Endothelial cell (in vitro differentiated cells): ENCODE data around the gene ZNF70. TPM values are rescaled to one million over a fixed set of nuclear protein-coding genes. Genes with fewer than 3 reads are reported as not detected.

ENCODE experiments used
- DNase-seq: peaks from one replicate; pipeline ENCODE4 v3.0.0; 2021; ENCODE audit warnings: low spot score
- H3K27ac Mint-ChIP-seq: one replicate; pipeline ENCODE4 v1.8.0; 2021; ENCODE audit warnings: mixed read lengths, inconsistent platforms; ENCODE audit not compliant: unreplicated experiment
- H3K27me3 Mint-ChIP-seq: one replicate; pipeline ENCODE4 v1.8.0; 2021; ENCODE audit warnings: mild to moderate bottlenecking, moderate library complexity, mixed read lengths, inconsistent platforms; ENCODE audit not compliant: unreplicated experiment
- H3K36me3 Mint-ChIP-seq: one replicate; pipeline ENCODE4 v1.8.0; 2021; ENCODE audit warnings: mild to moderate bottlenecking, low read depth, mixed read lengths, inconsistent platforms; ENCODE audit not compliant: unreplicated experiment
- H3K4me1 Mint-ChIP-seq: one replicate; pipeline ENCODE4 v1.8.0; 2021; ENCODE audit warnings: mild to moderate bottlenecking, mixed read lengths, inconsistent platforms; ENCODE audit not compliant: unreplicated experiment
- H3K4me3 Mint-ChIP-seq: one replicate; pipeline ENCODE4 v1.8.0; 2021; ENCODE audit warnings: mild to moderate bottlenecking, mixed read lengths, inconsistent platforms; ENCODE audit not compliant: unreplicated experiment
- H3K9me3 Mint-ChIP-seq: one replicate; pipeline ENCODE4 v1.8.0; 2021; ENCODE audit warnings: mixed read lengths, inconsistent platforms; ENCODE audit not compliant: unreplicated experiment
- total RNA-seq: library from RNA; stranded (reverse); fragmentation: NEBNext Ultra II Directional; extraction: Animal tissue kit (Norgen Biotek cat#: 25700); gene quantifications from one replicate; pipeline ENCODE4 v1.2.1, GENCODE V29; 2021; ENCODE audit not compliant: unreplicated experiment
- TF ChIP-seq, protein P1 (sequence below): fragments of 200-600 bp; sonication (generic); IDR thresholded peaks from one replicate; pipeline ENCODE4 v1.5.0; 2021; ENCODE audit warnings: antibody characterized with exemption; ENCODE audit not compliant: unreplicated experiment

Gene ZNF70
- total RNA-seq, 1 donor from 2014 or later: 8.0 TPM

DNA sequence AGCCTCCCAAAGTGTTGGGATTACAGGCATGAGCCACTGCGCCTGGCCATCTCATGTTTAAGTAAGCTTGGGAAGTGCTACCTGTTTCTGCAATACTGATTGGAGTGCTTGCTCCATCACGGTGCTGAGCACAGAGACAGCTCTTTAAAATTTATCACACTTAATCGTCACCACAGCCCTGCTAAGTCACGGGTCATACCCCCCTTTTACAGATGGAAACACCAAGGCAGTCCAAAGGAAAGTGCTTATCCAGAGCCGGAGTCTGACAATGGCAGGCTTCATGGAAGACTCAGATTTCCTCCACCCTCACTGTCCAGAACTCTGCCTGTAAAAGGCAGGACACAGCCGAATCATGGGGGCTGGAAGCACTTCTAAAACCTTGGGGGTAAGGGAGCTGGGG lies 9.1 kb upstream of the ZNF70 start:
- TF ChIP-seq, protein P1, sequence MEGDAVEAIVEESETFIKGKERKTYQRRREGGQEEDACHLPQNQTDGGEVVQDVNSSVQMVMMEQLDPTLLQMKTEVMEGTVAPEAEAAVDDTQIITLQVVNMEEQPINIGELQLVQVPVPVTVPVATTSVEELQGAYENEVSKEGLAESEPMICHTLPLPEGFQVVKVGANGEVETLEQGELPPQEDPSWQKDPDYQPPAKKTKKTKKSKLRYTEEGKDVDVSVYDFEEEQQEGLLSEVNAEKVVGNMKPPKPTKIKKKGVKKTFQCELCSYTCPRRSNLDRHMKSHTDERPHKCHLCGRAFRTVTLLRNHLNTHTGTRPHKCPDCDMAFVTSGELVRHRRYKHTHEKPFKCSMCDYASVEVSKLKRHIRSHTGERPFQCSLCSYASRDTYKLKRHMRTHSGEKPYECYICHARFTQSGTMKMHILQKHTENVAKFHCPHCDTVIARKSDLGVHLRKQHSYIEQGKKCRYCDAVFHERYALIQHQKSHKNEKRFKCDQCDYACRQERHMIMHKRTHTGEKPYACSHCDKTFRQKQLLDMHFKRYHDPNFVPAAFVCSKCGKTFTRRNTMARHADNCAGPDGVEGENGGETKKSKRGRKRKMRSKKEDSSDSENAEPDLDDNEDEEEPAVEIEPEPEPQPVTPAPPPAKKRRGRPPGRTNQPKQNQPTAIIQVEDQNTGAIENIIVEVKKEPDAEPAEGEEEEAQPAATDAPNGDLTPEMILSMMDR: no peak
- DNase-seq: no peak
- Mint-ChIP-seq H3K9me3 (no peaks in the 10 kb centered on the region), H3K27ac (no peak overlapping the region), H3K27me3 (peaks cover 6% of the 10 kb centered on the region), H3K36me3 (no peaks in the 10 kb centered on the region), H3K4me1 (peaks cover 22% of the 10 kb centered on the region), H3K4me3 (peak overlapping the region; percentile 31)

DNA sequence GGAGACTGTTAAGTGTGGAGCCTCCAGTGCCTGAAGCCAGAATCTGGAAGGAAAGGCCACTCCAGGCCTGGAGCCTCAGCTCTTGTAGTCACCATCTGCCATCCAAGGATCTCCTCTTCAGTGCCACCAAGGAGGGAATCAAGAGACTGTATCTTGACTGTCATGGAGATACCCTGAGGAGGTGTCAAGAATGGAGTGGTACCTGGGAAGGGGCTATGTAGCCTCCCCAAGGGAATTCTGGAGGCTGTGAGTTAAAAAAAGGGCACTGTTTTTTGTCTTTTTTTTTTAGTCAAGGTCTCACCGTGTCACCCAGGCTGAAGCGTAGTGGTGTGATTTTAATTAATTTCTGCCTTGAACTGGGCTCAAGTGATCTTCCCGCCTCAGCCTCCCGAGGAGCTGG lies 8.7 kb upstream of the ZNF70 start:
- Mint-ChIP-seq H3K27ac (no peak overlapping the region), H3K9me3 (no peaks in the 10 kb centered on the region), H3K36me3 (no peaks in the 10 kb centered on the region), H3K4me1 (peaks cover 22% of the 10 kb centered on the region), H3K27me3 (peaks cover 6% of the 10 kb centered on the region), H3K4me3 (no peak overlapping the region)
- DNase-seq: no peak
- TF ChIP-seq, protein P1: no peak

DNA sequence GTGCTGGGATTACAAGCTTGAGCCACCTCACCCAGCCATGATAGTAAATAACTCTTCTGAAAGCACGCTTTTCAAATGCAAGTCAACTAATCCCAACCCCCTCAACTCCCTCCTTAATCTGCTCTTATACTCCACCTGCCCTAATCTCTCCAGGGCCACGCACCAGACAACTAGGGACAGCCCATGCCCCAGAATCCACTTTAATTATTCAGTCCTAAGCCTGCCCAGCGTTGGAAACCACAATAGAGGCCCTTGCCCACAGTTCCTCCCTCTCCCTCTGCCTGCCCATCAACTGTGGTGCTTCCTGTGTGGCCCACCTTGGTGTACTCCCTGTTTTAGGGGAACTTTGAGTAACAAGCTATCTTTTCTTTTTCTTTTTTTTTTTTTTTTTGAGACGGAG lies 6.0 kb upstream of the ZNF70 start:
- peaks cover 3% of the 10 kb centered on the region for H3K27me3 Mint-ChIP-seq
- no peaks in the 10 kb centered on the region for H3K36me3 Mint-ChIP-seq
- DNase-seq: no peak
- no peak overlapping the region for H3K27ac Mint-ChIP-seq
- TF ChIP-seq, protein P1: no peak
- peaks cover 9% of the 10 kb centered on the region for H3K4me1 Mint-ChIP-seq
- no peak overlapping the region for H3K4me3 Mint-ChIP-seq
- no peaks in the 10 kb centered on the region for H3K9me3 Mint-ChIP-seq

DNA sequence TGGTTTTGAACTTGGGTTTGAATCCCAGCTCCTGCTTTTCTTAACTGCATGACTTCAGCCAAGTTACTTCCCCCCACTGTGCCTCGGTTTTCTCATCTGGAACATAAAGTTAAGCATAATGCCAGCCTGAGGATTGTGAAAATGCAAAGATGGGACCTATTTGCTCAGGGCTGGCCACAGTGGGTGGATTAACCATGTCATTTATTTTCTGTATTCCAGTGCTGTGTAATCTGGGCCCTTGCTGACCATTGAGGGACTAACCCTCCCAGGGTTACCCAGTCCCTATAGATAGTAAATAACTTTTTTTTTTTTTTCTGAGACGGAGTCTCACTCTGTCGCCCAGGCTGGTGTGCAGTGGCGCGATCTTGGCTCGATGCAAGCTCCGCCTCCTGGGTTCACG lies 4.8 kb upstream of the ZNF70 start:
- Mint-ChIP-seq H3K36me3 (no peaks in the 10 kb centered on the region), H3K9me3 (no peaks in the 10 kb centered on the region), H3K27ac (no peak overlapping the region), H3K27me3 (peaks cover 3% of the 10 kb centered on the region), H3K4me3 (no peak overlapping the region), H3K4me1 (peaks cover 8% of the 10 kb centered on the region)
- DNase-seq: no peak
- TF ChIP-seq, protein P1: no peak

DNA sequence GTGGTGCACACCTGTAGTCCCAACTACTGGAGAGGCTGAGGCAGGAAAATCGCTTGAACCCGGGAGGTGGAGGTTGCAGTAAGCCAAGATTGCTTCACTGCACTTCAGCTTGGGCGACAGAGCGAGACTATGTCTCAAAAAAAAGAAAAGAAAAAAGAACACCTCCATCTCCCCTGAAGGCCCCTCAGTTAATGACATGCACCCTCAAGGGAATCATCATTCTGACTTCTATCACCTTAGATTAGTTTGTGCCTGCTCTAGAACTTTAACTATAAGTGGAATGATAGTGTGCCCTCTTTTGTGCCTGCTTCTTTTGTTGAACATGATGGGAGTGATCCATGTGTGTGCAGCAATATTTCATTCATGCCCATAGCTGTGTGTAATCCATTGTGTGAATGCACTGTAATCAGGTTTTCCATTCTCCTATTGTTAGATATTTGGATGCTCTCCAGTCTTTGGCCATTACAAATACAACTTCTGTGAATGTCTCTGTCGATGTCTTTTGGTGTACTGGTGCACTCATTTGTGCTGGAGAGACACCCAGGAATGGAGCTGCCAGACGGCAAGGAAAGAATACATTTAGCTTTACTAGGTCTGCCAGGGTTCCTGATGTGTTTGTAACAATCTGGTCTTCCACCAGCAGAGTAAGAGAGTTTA lies 4.2 kb upstream of the ZNF70 start:
- Mint-ChIP-seq H3K27me3 (peaks cover 7% of the 10 kb centered on the region), H3K9me3 (no peaks in the 10 kb centered on the region), H3K27ac (no peak overlapping the region), H3K4me3 (no peak overlapping the region), H3K4me1 (peaks cover 7% of the 10 kb centered on the region), H3K36me3 (no peaks in the 10 kb centered on the region)
- TF ChIP-seq, protein P1: no peak
- DNase-seq: no peak
